HEK293 (cell line): ENCODE results near the gene MAB21L3.

Source experiments
- CTCF ChIA-PET: fragments of 350-600 bp; formaldehyde crosslinking; extraction: SDS; loops from one replicate; lab custom pipeline; 2021; ENCODE audit warnings: antibody characterized with exemption; lab: Yijun Ruan, JAX
- POLR2A ChIA-PET: fragments of 300-600 bp; formaldehyde crosslinking; extraction: SDS; loops from one replicate; lab custom pipeline; 2020; ENCODE audit warnings: antibody characterized with exemption, inconsistent platforms; lab: Yijun Ruan, JAX
- H3K27ac ChIP-seq: fragments of 200-500 bp; sonication (Bioruptor generic); 2 replicates; pipeline ENCODE4 v1.5.1; 2014; ENCODE audit warnings: low read depth, low read length, control low read depth, inconsistent platforms; ENCODE audit errors: extremely low read depth
- H3K36me3 ChIP-seq, 2 experiments: fragments of 200-500 bp in 1 of 2; sonication (Bioruptor generic) in 1 of 2; 1 replicate in 1 of 2; 2 replicates in 1 of 2; pipeline ENCODE4 v1.5.1; 2014 to 2017; ENCODE audit warnings: inconsistent platforms in 2 of 2, low read length in 2 of 2; ENCODE audit not compliant: control insufficient read depth in 2 of 2, insufficient read depth in 1 of 2
- H3K4me1 ChIP-seq: fragments of 200-500 bp; sonication (Bioruptor generic); 2 replicates; pipeline ENCODE4 v1.5.1; 2014; ENCODE audit warnings: mild to moderate bottlenecking, low read length, inconsistent platforms; ENCODE audit not compliant: control insufficient read depth, insufficient read depth
- H3K4me3 ChIP-seq: 2 replicates; pipeline ENCODE4 v1.5.1; 2011; ENCODE audit warnings: low read depth, mild to moderate bottlenecking, control low read depth, low read length, moderate library complexity
- H3K9me3 ChIP-seq: fragments of 200-500 bp; sonication (Bioruptor generic); 2 replicates; pipeline ENCODE4 v1.5.1; 2014; ENCODE audit warnings: low read depth, low read length, inconsistent platforms; ENCODE audit not compliant: control insufficient read depth, insufficient read depth
- FEZF1 ChIP-seq: fragments of 450-650 bp; formaldehyde crosslinking; IDR thresholded peaks from 2 replicates; pipeline ENCODE4 v1.5.1; 2016; ENCODE audit warnings: missing biosample characterization, missing genetic modification characterization
- GLI2 ChIP-seq: fragments of 450-650 bp; formaldehyde crosslinking; IDR thresholded peaks from 2 replicates; pipeline ENCODE4; 2017; ENCODE audit warnings: missing biosample characterization, missing genetic modification characterization, low read depth, borderline replicate concordance
- SCRT1 ChIP-seq: fragments of 450-650 bp; formaldehyde crosslinking; IDR thresholded peaks from 2 replicates; pipeline ENCODE4 v1.5.1; 2016; ENCODE audit warnings: missing biosample characterization, missing genetic modification characterization, borderline replicate concordance
- SP7 ChIP-seq: fragments of 450-650 bp; formaldehyde crosslinking; IDR thresholded peaks from 2 replicates; pipeline ENCODE4 v1.5.1; 2016; ENCODE audit warnings: missing biosample characterization, missing genetic modification characterization
- TCF7L2 ChIP-seq: IDR thresholded peaks from 2 replicates; pipeline ENCODE4 v1.6.1; 2011; ENCODE audit warnings: low read depth, mild to moderate bottlenecking, inconsistent platforms, low read length, moderate library complexity, borderline replicate concordance
- TRIM28 ChIP-seq: IDR thresholded peaks from 2 replicates; pipeline ENCODE4 v1.6.1; 2011; ENCODE audit warnings: low read length, control low read depth, borderline replicate concordance
- WT1 ChIP-seq: fragments of 450-650 bp; formaldehyde crosslinking; IDR thresholded peaks from 2 replicates; pipeline ENCODE4 v1.5.1; 2016; ENCODE audit warnings: missing biosample characterization, missing genetic modification characterization
- ZNF133 ChIP-seq: fragments of 450-650 bp; formaldehyde crosslinking; IDR thresholded peaks from 2 replicates; pipeline ENCODE4 v1.5.1; 2016; ENCODE audit warnings: missing biosample characterization, missing genetic modification characterization
- ZNF140 ChIP-seq: fragments of 450-650 bp; formaldehyde crosslinking; IDR thresholded peaks from 2 replicates; pipeline ENCODE4 v1.5.1; 2016; ENCODE audit warnings: missing biosample characterization, missing genetic modification characterization
- ZNF146 ChIP-seq: fragments of 450-650 bp; formaldehyde crosslinking; IDR thresholded peaks from 2 replicates; pipeline ENCODE4 v1.5.1; 2016; ENCODE audit warnings: missing biosample characterization, missing genetic modification characterization
- ZNF433 ChIP-seq: fragments of 450-650 bp; formaldehyde crosslinking; IDR thresholded peaks from 2 replicates; pipeline ENCODE4 v1.5.1; 2016; ENCODE audit warnings: missing biosample characterization, missing genetic modification characterization, low read depth
- ZNF530 ChIP-seq: fragments of 450-650 bp; formaldehyde crosslinking; IDR thresholded peaks from 2 replicates; pipeline ENCODE4 v1.5.1; 2016; ENCODE audit warnings: low read depth, missing biosample characterization, missing genetic modification characterization
- ZNF610 ChIP-seq: fragments of 450-650 bp; formaldehyde crosslinking; IDR thresholded peaks from 2 replicates; pipeline ENCODE4 v1.5.1; 2016; ENCODE audit warnings: missing biosample characterization, missing genetic modification characterization, borderline replicate concordance
- ZNF776 ChIP-seq: fragments of 450-650 bp; formaldehyde crosslinking; IDR thresholded peaks from 2 replicates; pipeline ENCODE4 v1.5.0; 2017; ENCODE audit warnings: missing biosample characterization, missing genetic modification characterization, borderline replicate concordance
- ZNF830 ChIP-seq: fragments of 450-650 bp; IDR thresholded peaks from 2 replicates; pipeline ENCODE4 v1.5.0; 2018; ENCODE audit warnings: missing biosample characterization, missing genetic modification characterization, low read depth, mild to moderate bottlenecking, moderate library complexity
- ZSCAN30 ChIP-seq: fragments of 450-650 bp; IDR thresholded peaks from 2 replicates; pipeline ENCODE4 v1.5.1; 2018; ENCODE audit warnings: missing biosample characterization, mild to moderate bottlenecking, missing genetic modification characterization, moderate library complexity
- ZXDB ChIP-seq: fragments of 450-650 bp; formaldehyde crosslinking; IDR thresholded peaks from 2 replicates; pipeline ENCODE4 v1.5.1; 2016; ENCODE audit warnings: missing biosample characterization, missing genetic modification characterization
- TF ChIP-seq, protein P1 (sequence below): fragments of 450-650 bp; formaldehyde crosslinking; IDR thresholded peaks from 2 replicates; pipeline ENCODE4 v1.5.1; 2016; ENCODE audit warnings: missing biosample characterization, missing genetic modification characterization
- TF ChIP-seq, protein P2 (sequence below): fragments of 450-650 bp; formaldehyde crosslinking; IDR thresholded peaks from 2 replicates; pipeline ENCODE4 v1.5.1; 2016; ENCODE audit warnings: missing biosample characterization, missing genetic modification characterization
- TF ChIP-seq, protein P3 (sequence below): fragments of 450-650 bp; formaldehyde crosslinking; IDR thresholded peaks from 2 replicates; pipeline ENCODE4 v1.5.1; 2016; ENCODE audit warnings: missing biosample characterization, missing genetic modification characterization, borderline replicate concordance
- TF ChIP-seq, protein P4 (sequence below): fragments of 450-650 bp; formaldehyde crosslinking; IDR thresholded peaks from 2 replicates; pipeline ENCODE4 v1.5.1; 2017; ENCODE audit warnings: missing biosample characterization, missing genetic modification characterization

The MAB21L3 gene

DNA sequence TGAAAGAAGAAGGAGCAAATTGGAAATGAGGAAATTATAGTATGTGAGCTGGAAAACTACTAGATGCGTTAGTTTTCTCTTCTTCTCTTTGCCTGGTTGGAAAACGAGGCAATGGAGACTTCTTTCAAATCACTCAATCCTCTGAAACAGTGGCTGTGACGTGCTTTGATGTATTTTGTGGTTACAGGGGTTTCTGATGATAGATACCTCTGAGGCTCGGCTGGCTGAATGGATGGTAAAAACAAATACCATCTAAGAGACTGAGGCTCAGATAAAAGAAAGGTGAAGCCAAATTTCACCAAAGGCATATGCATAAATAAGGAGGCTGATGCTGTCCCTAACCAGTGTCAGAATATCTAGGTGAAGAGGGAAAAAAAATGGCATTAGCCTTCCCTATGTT, 15.1 kb downstream of the MAB21L3 start:
- POLR2A ChIA-PET = no interaction called here
- no peaks in the 10 kb centered on the region for H3K9me3 ChIP-seq

DNA sequence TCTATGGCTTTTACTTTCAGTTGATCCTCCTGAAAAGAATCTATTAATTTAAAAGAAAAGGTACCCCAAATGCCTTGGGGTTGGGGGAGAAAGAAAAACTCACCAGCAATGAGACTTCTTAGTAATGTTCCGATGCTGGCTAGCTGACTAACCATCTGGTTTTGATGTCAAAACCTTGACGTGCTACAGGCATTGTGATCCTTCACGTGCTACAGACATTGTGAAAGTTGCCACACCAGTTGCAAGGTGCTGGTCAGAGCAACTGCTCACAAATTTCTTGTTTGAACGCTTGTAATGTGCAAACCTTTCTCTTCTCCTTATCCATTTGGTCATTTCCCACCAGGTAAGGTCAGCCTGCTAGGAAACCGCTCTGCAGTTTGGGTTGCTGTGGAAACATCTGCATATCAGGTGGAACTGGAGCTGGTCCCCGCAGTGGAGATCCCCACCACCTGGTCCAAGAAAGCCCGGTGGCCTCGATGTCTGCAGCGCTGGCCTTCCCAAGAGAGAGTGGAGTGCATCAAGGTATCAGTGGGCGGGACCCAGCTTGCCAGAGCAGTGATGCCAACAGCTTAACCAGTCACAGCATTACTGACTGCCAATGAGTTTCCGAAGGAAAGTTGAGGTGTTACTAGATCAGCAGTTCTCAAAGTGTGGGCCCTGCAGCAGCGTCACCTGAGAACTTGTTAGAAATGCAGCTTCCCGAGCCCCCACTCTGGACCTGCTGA, 16.1 kb downstream of the MAB21L3 start:
- no peaks in the 10 kb centered on the region for H3K4me1 ChIP-seq
- TF ChIP-seq, protein P1, sequence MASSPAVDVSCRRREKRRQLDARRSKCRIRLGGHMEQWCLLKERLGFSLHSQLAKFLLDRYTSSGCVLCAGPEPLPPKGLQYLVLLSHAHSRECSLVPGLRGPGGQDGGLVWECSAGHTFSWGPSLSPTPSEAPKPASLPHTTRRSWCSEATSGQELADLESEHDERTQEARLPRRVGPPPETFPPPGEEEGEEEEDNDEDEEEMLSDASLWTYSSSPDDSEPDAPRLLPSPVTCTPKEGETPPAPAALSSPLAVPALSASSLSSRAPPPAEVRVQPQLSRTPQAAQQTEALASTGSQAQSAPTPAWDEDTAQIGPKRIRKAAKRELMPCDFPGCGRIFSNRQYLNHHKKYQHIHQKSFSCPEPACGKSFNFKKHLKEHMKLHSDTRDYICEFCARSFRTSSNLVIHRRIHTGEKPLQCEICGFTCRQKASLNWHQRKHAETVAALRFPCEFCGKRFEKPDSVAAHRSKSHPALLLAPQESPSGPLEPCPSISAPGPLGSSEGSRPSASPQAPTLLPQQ (tag by site-specific recombination) = no peak
- TF ChIP-seq FEZF1 (tag by site-specific recombination) = no peak
- TF ChIP-seq, protein P2, sequence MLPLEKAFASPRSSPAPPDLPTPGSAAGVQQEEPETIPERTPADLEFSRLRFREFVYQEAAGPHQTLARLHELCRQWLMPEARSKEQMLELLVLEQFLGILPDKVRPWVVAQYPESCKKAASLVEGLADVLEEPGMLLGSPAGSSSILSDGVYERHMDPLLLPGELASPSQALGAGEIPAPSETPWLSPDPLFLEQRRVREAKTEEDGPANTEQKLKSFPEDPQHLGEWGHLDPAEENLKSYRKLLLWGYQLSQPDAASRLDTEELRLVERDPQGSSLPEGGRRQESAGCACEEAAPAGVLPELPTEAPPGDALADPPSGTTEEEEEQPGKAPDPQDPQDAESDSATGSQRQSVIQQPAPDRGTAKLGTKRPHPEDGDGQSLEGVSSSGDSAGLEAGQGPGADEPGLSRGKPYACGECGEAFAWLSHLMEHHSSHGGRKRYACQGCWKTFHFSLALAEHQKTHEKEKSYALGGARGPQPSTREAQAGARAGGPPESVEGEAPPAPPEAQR (tag by site-specific recombination) = no peak
- TF ChIP-seq WT1 (tag by site-specific recombination) = no peak
- TF ChIP-seq ZNF610 (tag by site-specific recombination) = no peak
- no peak for TF ChIP-seq SP7 (tag by site-specific recombination)
- no peak for TF ChIP-seq ZNF133 (tag by site-specific recombination)
- TF ChIP-seq SCRT1 (tag by site-specific recombination) = no peak
- TF ChIP-seq, protein P3, sequence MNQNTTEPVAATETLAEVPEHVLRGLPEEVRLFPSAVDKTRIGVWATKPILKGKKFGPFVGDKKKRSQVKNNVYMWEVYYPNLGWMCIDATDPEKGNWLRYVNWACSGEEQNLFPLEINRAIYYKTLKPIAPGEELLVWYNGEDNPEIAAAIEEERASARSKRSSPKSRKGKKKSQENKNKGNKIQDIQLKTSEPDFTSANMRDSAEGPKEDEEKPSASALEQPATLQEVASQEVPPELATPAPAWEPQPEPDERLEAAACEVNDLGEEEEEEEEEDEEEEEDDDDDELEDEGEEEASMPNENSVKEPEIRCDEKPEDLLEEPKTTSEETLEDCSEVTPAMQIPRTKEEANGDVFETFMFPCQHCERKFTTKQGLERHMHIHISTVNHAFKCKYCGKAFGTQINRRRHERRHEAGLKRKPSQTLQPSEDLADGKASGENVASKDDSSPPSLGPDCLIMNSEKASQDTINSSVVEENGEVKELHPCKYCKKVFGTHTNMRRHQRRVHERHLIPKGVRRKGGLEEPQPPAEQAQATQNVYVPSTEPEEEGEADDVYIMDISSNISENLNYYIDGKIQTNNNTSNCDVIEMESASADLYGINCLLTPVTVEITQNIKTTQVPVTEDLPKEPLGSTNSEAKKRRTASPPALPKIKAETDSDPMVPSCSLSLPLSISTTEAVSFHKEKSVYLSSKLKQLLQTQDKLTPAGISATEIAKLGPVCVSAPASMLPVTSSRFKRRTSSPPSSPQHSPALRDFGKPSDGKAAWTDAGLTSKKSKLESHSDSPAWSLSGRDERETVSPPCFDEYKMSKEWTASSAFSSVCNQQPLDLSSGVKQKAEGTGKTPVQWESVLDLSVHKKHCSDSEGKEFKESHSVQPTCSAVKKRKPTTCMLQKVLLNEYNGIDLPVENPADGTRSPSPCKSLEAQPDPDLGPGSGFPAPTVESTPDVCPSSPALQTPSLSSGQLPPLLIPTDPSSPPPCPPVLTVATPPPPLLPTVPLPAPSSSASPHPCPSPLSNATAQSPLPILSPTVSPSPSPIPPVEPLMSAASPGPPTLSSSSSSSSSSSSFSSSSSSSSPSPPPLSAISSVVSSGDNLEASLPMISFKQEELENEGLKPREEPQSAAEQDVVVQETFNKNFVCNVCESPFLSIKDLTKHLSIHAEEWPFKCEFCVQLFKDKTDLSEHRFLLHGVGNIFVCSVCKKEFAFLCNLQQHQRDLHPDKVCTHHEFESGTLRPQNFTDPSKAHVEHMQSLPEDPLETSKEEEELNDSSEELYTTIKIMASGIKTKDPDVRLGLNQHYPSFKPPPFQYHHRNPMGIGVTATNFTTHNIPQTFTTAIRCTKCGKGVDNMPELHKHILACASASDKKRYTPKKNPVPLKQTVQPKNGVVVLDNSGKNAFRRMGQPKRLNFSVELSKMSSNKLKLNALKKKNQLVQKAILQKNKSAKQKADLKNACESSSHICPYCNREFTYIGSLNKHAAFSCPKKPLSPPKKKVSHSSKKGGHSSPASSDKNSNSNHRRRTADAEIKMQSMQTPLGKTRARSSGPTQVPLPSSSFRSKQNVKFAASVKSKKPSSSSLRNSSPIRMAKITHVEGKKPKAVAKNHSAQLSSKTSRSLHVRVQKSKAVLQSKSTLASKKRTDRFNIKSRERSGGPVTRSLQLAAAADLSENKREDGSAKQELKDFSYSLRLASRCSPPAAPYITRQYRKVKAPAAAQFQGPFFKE (tag by site-specific recombination) = no peak
- TF ChIP-seq ZSCAN30 (tag by site-specific recombination) = no peak
- no peak for TF ChIP-seq ZNF146
- no peak for TF ChIP-seq GLI2
- TF ChIP-seq ZXDB (tag by site-specific recombination) = no peak
- TF ChIP-seq ZNF140 (tag by site-specific recombination) = no peak

More for the DNA sequence above, 15.1 kb downstream of the MAB21L3 start:
- H3K36me3 ChIP-seq = no peaks in the 10 kb centered on the region
- H3K27ac ChIP-seq = no peak overlapping the region
- H3K4me3 ChIP-seq = no peak overlapping the region
- CTCF ChIA-PET = interaction anchor here (0.6 to 3.7 kb wide), 4 partner anchors 12 to 359 kb away, joined by 3 to 22 read pairs (median 8); no protein-coding TSS in a partner anchor
- no peaks in the 10 kb centered on the region for H3K4me1 ChIP-seq
- no peak for TF ChIP-seq ZNF433
- TF ChIP-seq ZNF830 (tag by site-specific recombination) = no peak
- TF ChIP-seq, protein P4, sequence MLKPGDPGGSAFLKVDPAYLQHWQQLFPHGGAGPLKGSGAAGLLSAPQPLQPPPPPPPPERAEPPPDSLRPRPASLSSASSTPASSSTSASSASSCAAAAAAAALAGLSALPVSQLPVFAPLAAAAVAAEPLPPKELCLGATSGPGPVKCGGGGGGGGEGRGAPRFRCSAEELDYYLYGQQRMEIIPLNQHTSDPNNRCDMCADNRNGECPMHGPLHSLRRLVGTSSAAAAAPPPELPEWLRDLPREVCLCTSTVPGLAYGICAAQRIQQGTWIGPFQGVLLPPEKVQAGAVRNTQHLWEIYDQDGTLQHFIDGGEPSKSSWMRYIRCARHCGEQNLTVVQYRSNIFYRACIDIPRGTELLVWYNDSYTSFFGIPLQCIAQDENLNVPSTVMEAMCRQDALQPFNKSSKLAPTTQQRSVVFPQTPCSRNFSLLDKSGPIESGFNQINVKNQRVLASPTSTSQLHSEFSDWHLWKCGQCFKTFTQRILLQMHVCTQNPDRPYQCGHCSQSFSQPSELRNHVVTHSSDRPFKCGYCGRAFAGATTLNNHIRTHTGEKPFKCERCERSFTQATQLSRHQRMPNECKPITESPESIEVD (tag by site-specific recombination) = no peak
- no peak for TF ChIP-seq ZNF530 (tag by site-specific recombination)
- TF ChIP-seq ZSCAN30 (tag by site-specific recombination) = no peak
- TF ChIP-seq TCF7L2 = no peak
- no peak for TF ChIP-seq TRIM28
- no peak for TF ChIP-seq ZNF610 (tag by site-specific recombination)
- no peak for TF ChIP-seq ZNF776 (tag by site-specific recombination)

More for the DNA sequence above, 16.1 kb downstream of the MAB21L3 start:
- ChIA-PET CTCF (interaction anchor here (0.6 to 1.3 kb wide), 3 partner anchors 11 to 335 kb away, joined by 3 to 5 read pairs (median 4); no protein-coding TSS in a partner anchor), POLR2A (no interaction called here)
- Histone ChIP-seq H3K36me3 (no peaks in the 10 kb centered on the region), H3K9me3 (no peaks in the 10 kb centered on the region), H3K4me3 (no peak overlapping the region), H3K27ac (no peak overlapping the region)
